Upper lobe of left lung (tissue), 4 donors: ENCODE results near the gene CD5L.

Source experiments
- EP300 ChIP-seq, 4 donors: sonication (generic); formaldehyde crosslinking; IDR thresholded peaks; one replicate each; pipeline ENCODE4 v1.5.1; 2017; ENCODE audit warnings: antibody characterized with exemption in 4 of 4, control low read depth in 2 of 4
- POLR2A ChIP-seq, 4 donors: fragments of 450-650 bp; IDR thresholded peaks; one replicate each; pipeline ENCODE4 v1.5.1; 2016 to 2017; ENCODE audit warnings: antibody characterized with exemption in 4 of 4, mild to moderate bottlenecking in 2 of 4
- POLR2AphosphoS5 ChIP-seq, 2 donors: sonication (generic); formaldehyde crosslinking; IDR thresholded peaks; one replicate each; pipeline ENCODE4 v1.5.1; 2017; ENCODE audit warnings: antibody characterized with exemption in 2 of 2
- TF ChIP-seq, protein P1 (sequence below), 6 experiments: fragments of 450-650 bp in 4 of 6; fragments of 200-600 bp in 2 of 6; sonication (generic) in 2 of 6; IDR thresholded peaks; one replicate each; pipeline ENCODE4 v1.5.1; 2016 to 2019; ENCODE audit warnings: antibody characterized with exemption in 6 of 6

DNA sequence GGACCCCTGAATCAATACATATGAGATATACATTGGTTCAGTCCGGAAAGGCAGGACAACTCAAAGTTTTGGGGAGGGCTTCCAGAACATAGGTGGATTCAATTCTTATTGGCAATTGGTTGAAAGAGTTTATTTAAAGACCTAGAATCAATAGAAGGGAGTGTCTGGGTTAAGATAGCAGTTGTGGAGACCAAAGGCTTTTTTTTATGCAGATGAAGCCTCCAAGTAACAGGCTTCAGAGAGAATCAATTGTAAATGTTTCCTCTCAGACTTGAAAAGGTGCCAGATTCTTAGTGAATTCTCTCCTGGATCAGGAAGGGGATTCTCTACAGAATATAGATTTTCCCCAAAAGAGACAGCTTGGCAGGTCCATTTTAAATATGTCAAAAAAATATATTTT, 27.0 kb upstream of the CD5L start:
- TF ChIP-seq, protein P1, sequence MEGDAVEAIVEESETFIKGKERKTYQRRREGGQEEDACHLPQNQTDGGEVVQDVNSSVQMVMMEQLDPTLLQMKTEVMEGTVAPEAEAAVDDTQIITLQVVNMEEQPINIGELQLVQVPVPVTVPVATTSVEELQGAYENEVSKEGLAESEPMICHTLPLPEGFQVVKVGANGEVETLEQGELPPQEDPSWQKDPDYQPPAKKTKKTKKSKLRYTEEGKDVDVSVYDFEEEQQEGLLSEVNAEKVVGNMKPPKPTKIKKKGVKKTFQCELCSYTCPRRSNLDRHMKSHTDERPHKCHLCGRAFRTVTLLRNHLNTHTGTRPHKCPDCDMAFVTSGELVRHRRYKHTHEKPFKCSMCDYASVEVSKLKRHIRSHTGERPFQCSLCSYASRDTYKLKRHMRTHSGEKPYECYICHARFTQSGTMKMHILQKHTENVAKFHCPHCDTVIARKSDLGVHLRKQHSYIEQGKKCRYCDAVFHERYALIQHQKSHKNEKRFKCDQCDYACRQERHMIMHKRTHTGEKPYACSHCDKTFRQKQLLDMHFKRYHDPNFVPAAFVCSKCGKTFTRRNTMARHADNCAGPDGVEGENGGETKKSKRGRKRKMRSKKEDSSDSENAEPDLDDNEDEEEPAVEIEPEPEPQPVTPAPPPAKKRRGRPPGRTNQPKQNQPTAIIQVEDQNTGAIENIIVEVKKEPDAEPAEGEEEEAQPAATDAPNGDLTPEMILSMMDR (IDR thresholded peaks at IDR 0.05), result no peak
- TF ChIP-seq POLR2AphosphoS5 (IDR thresholded peaks at IDR 0.05) (no peak), POLR2A (IDR thresholded peaks at IDR 0.05) (no peak), EP300 (IDR thresholded peaks at IDR 0.05) (no peak)
